H9 (cell line): ENCODE results near the gene IGLL5. TPM values are rescaled to one million over a fixed set of nuclear protein-coding genes. Genes with fewer than 3 reads are reported as not detected.

ENCODE experiments used
- DNase-seq: peaks from one replicate; pipeline ENCODE4 v3.0.0-alpha.2; 2017
- H2AFZ ChIP-seq: one replicate; pipeline ENCODE4 v1.6.1; 2013; ENCODE audit warnings: mild to moderate bottlenecking, low read length, control low read depth, moderate library complexity
- H2AK5ac ChIP-seq: 2 replicates; pipeline ENCODE4 v1.6.1; 2013; ENCODE audit warnings: low read length, control low read depth, mixed read lengths; ENCODE audit not compliant: insufficient read length
- H2BK120ac ChIP-seq: one replicate; pipeline ENCODE4 v1.6.1; 2013; ENCODE audit warnings: low read depth, mild to moderate bottlenecking, low read length, control low read depth, inconsistent platforms; ENCODE audit not compliant: poor library complexity, severe bottlenecking
- H2BK12ac ChIP-seq: 2 replicates; pipeline ENCODE4 v1.6.1; 2013; ENCODE audit warnings: low read length, control low read depth, mixed read lengths, low read depth; ENCODE audit not compliant: insufficient read length
- H2BK15ac ChIP-seq: 2 replicates; pipeline ENCODE4 v1.6.1; 2013; ENCODE audit warnings: low read depth, low read length, control low read depth
- H2BK20ac ChIP-seq: one replicate; pipeline ENCODE4 v1.6.1; 2013; ENCODE audit warnings: low read depth, mild to moderate bottlenecking, low read length, control low read depth, inconsistent platforms; ENCODE audit not compliant: poor library complexity, severe bottlenecking
- H2BK5ac ChIP-seq: 2 replicates; pipeline ENCODE4 v1.6.1; 2013; ENCODE audit warnings: low read length, control low read depth, mixed read lengths; ENCODE audit not compliant: insufficient read length
- H3K14ac ChIP-seq: 2 replicates; pipeline ENCODE4 v1.6.1; 2013; ENCODE audit warnings: low read length, control low read depth; ENCODE audit not compliant: insufficient read depth
- H3K18ac ChIP-seq: 2 replicates; pipeline ENCODE4 v1.6.1; 2013; ENCODE audit warnings: low read depth, mild to moderate bottlenecking, mixed read lengths, low read length, control low read depth; ENCODE audit not compliant: insufficient read length
- H3K23ac ChIP-seq: 2 replicates; pipeline ENCODE4 v1.6.1; 2013; ENCODE audit warnings: low read length, control low read depth, mixed read lengths, low read depth; ENCODE audit not compliant: insufficient read length
- H3K23me2 ChIP-seq: 2 replicates; pipeline ENCODE4 v1.6.1; 2013; ENCODE audit warnings: low read depth, mild to moderate bottlenecking, mixed read lengths, low read length, control low read depth; ENCODE audit not compliant: insufficient read length, poor library complexity, severe bottlenecking
- H3K27ac ChIP-seq: 2 replicates; pipeline ENCODE4 v1.5.1; 2013; ENCODE audit warnings: low read length, control low read depth, mixed read lengths, low read depth; ENCODE audit not compliant: insufficient read length
- H3K27me3 ChIP-seq: 2 replicates; pipeline ENCODE4 v1.6.1; 2013; ENCODE audit warnings: low read length, control low read depth, inconsistent platforms; ENCODE audit not compliant: insufficient read depth
- H3K4ac ChIP-seq: 2 replicates; pipeline ENCODE4 v1.6.1; 2013; ENCODE audit warnings: low read depth, mild to moderate bottlenecking, control low read depth, inconsistent platforms, low read length, moderate library complexity
- H3K4me1 ChIP-seq: 2 replicates; pipeline ENCODE4 v1.6.1; 2013; ENCODE audit warnings: low read length, control low read depth, inconsistent platforms; ENCODE audit not compliant: insufficient read depth
- H3K4me2 ChIP-seq: 2 replicates; pipeline ENCODE4 v1.6.1; 2013; ENCODE audit warnings: low read length, control low read depth, mixed read lengths; ENCODE audit not compliant: insufficient read length, insufficient read depth
- H3K56ac ChIP-seq: 2 replicates; pipeline ENCODE4 v1.6.1; 2013; ENCODE audit warnings: low read depth, mild to moderate bottlenecking, mixed read lengths, low read length, control low read depth; ENCODE audit not compliant: insufficient read length
- H3K79me1 ChIP-seq: 2 replicates; pipeline ENCODE4 v1.6.1; 2013; ENCODE audit warnings: low read depth, mild to moderate bottlenecking, moderate library complexity, low read length, control low read depth, inconsistent platforms; ENCODE audit not compliant: insufficient read depth, poor library complexity, severe bottlenecking
- H3K79me2 ChIP-seq: 2 replicates; pipeline ENCODE4 v1.6.1; 2013; ENCODE audit warnings: low read length, control low read depth, inconsistent platforms; ENCODE audit not compliant: insufficient read depth
- H3K9ac ChIP-seq: 2 replicates; pipeline ENCODE4 v1.6.1; 2013; ENCODE audit warnings: low read length, control low read depth, mixed read lengths; ENCODE audit not compliant: insufficient read length; ENCODE audit errors: extremely low read depth
- H3K9me3 ChIP-seq: one replicate; pipeline ENCODE4 v1.6.1; 2013; ENCODE audit warnings: low read depth, low read length, inconsistent platforms; ENCODE audit not compliant: control insufficient read depth
- H3T11ph ChIP-seq: one replicate; pipeline ENCODE4 v1.6.1; 2013; ENCODE audit warnings: mild to moderate bottlenecking, low read length, control low read depth, inconsistent platforms
- H4K20me1 ChIP-seq: one replicate; pipeline ENCODE4 v1.6.1; 2013; ENCODE audit not compliant: control insufficient read depth, insufficient read length, insufficient read depth
- H4K5ac ChIP-seq: 2 replicates; pipeline ENCODE4 v1.6.1; 2013; ENCODE audit warnings: low read depth, mild to moderate bottlenecking, mixed read lengths, low read length, control low read depth; ENCODE audit not compliant: insufficient read length
- H4K8ac ChIP-seq: replicated peaks from 2 replicates; pipeline ENCODE4 v1.6.1; 2013; ENCODE audit warnings: low read length, control low read depth, mixed read lengths, low read depth; ENCODE audit not compliant: insufficient read length
- H4K91ac ChIP-seq: 2 replicates; pipeline ENCODE4 v1.6.1; 2013; ENCODE audit warnings: low read depth, mild to moderate bottlenecking, moderate library complexity, mixed read lengths, low read length, control low read depth; ENCODE audit not compliant: insufficient read length
- H3K27ac Mint-ChIP-seq, 3 experiments: 2 replicates in 2 of 3; 3 replicates in 1 of 3; pipeline ENCODE4 v1.8.0; 2020 to 2021; ENCODE audit warnings: mixed read lengths in 3 of 3, mild to moderate bottlenecking in 1 of 3, moderate library complexity in 1 of 3
- H3K27me3 Mint-ChIP-seq: 2 replicates; pipeline ENCODE4 v1.8.0; 2021; ENCODE audit warnings: low read depth, mild to moderate bottlenecking, moderate library complexity, mixed read lengths
- H3K36me3 Mint-ChIP-seq, 3 experiments: 2 replicates in 2 of 3; 3 replicates in 1 of 3; pipeline ENCODE4 v1.8.0; 2020 to 2021; ENCODE audit warnings: low read depth in 3 of 3, mixed read lengths in 3 of 3; ENCODE audit not compliant: insufficient read depth in 1 of 3
- H3K4me1 Mint-ChIP-seq, 2 experiments: 2 replicates each; pipeline ENCODE4 v1.8.0; 2020; ENCODE audit warnings: mixed read lengths in 2 of 2
- H3K4me3 Mint-ChIP-seq, 2 experiments: 2 replicates in 1 of 2; 3 replicates in 1 of 2; pipeline ENCODE4 v1.8.0; 2020 to 2021; ENCODE audit warnings: mild to moderate bottlenecking in 2 of 2, mixed read lengths in 2 of 2, moderate library complexity in 1 of 2
- H3K9me3 Mint-ChIP-seq, 2 experiments: 2 replicates in 1 of 2; 3 replicates in 1 of 2; pipeline ENCODE4 v1.8.0; 2020; ENCODE audit warnings: mild to moderate bottlenecking in 2 of 2, mixed read lengths in 2 of 2, moderate library complexity in 1 of 2
- CTCF ChIP-seq: fragments of 200-600 bp; sonication (generic); conservative IDR thresholded peaks from 3 replicates; pipeline ENCODE4 v1.8.0; 2021; ENCODE audit warnings: antibody characterized with exemption, mild to moderate bottlenecking
- WGBS: extraction: QIAGEN DNeasy Blood & Tissue Kit; methylation state at CpG from one replicate; pipeline ENCODE4 v1.1.7; 2013; ENCODE audit warnings: missing lambda C conversion rate, low lambda C conversion rate, mixed read lengths; ENCODE audit not compliant: insufficient read length; ENCODE audit errors: extremely low coverage; 5-methylcytosine and 5-hydroxymethylcytosine counted together
- total RNA-seq: library from RNA; stranded (reverse); gene quantifications from 2 replicates; pipeline ENCODE4 v1.2.1, GENCODE V29; 2021

Gene IGLL5
- total RNA-seq, 1 experiment from 2014 or later, result not detected

GRCh38 chr22:22931557-22932270, 44.1 kb downstream of the IGLL5 start:
- no CpG with 5 or more reads among the region's 14 CpGs for WGBS
- no peaks in the 10 kb centered on the region for H4K20me1 ChIP-seq
- no peak overlapping the region for H3K23ac ChIP-seq
- no peaks in the 10 kb centered on the region for H3K23me2 ChIP-seq
- H3K18ac ChIP-seq, result no peak overlapping the region
- H3K4me1 ChIP-seq, result 0 out of 2 replicates have a peak, but pooled peaks cover under 1% of the 10 kb centered on the region
- no peaks in the 10 kb centered on the region for H3K79me1 ChIP-seq
- H2BK5ac ChIP-seq, result no peak overlapping the region
- H3K9me3 Mint-ChIP-seq, result no peaks in the 10 kb centered on the region
- H2BK12ac ChIP-seq, result no peak overlapping the region
- H3K4me2 ChIP-seq, result no peak overlapping the region
- no peak overlapping the region for H4K5ac ChIP-seq
- no peak overlapping the region for H3K4ac ChIP-seq
- H4K91ac ChIP-seq, result no peak overlapping the region
- no peak overlapping the region for H3K27ac ChIP-seq
- no peak overlapping the region for H3K14ac ChIP-seq
- no peaks in the 10 kb centered on the region; a peak in 1 of 7 replicates for H3K36me3 Mint-ChIP-seq
- TF ChIP-seq CTCF, result no peak
- H3K56ac ChIP-seq, result no peak overlapping the region
- no peak overlapping the region for H2AK5ac ChIP-seq
- peaks cover 0 to 11% of the 10 kb centered on the region in 2 experiments; a peak in 2 of 4 replicates for H3K4me1 Mint-ChIP-seq
- DNase-seq, result no peak
- H3K27me3 Mint-ChIP-seq, result peaks cover 85% of the 10 kb centered on the region
- H2BK15ac ChIP-seq, result no peak overlapping the region
- H2BK20ac ChIP-seq, result no peak overlapping the region
- H4K8ac ChIP-seq, result no peak overlapping the region
- H2AFZ ChIP-seq, result no peak overlapping the region
- H3K9ac ChIP-seq, result no peak overlapping the region
- no peaks in the 10 kb centered on the region for H3K79me2 ChIP-seq
- H3T11ph ChIP-seq, result no peak overlapping the region
- H2BK120ac ChIP-seq, result no peak overlapping the region
- no peak overlapping the region for H3K27ac Mint-ChIP-seq
- peaks cover 2% of the 10 kb centered on the region; the same call in 1 of the 2 replicates for H3K27me3 ChIP-seq
- no peak overlapping the region for H3K4me3 Mint-ChIP-seq
- H3K9me3 ChIP-seq, result no peaks in the 10 kb centered on the region
